ENCODE data around the gene WDFY2.

Gene WDFY2

GRCh38 chr13:51595416-51595815, 11.2 kb downstream of the WDFY2 start:
- TF ChIP-seq JUND (IDR thresholded peaks at IDR 0.05; ENCODE audit: low read depth) = no peak
- in situ Hi-C loops (cut with HindIII; ENCODE audit: low pct_unique_long_range_greater_than_20kb, low sequenced_read_pairs) = no loop called here
- no peak for DNase-seq (ENCODE audit: low read depth in 1 of 2, low spot score in 1 of 2)

GRCh38 chr13:51596541-51596940, 12.3 kb downstream of the WDFY2 start:
- in situ Hi-C loops (cut with HindIII; ENCODE audit: low pct_unique_long_range_greater_than_20kb, low sequenced_read_pairs) = no loop called here
- TF ChIP-seq JUND (IDR thresholded peaks at IDR 0.05; ENCODE audit: low read depth) = no peak
- DNase-seq (ENCODE audit: low read depth in 1 of 2, low spot score in 1 of 2) = no peak

DNA sequence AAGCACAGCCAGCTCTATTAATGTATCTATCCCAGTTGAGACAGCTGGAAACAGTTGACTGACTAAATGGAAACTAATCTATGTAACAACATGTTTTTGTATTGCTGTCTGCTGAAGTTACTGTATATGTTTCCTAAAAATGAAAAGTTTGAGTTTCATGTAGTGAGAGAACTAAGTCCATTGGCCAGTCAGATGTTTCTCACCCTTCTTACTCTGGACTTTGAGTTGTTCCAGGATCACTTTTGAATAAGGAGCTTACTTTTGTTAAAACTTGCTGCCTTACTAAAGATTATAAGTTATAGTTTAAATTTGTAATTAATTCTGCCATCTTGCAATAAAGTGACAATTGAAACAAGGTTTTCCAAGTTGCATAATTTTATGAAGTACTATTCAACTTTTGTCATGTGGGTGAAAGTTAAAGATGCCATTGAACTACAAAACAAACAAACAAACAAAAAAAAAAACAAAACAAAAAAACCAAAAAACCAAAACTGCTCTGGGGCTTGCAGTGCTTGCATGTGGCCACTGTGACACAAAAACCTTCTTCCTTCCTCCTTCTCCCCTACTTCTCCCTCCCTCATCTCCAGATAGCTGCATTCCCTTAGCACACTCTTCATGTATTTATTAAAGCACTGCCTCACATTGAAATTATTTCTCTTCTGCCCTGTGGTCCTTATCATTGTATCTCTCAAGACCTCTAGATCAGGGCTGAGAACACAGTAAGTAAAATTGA, 15.3 kb downstream of the WDFY2 start:
- no peak for DNase-seq (ENCODE audit: low read depth in 1 of 2, low spot score in 1 of 2)
- TF ChIP-seq JUND (IDR thresholded peaks at IDR 0.05; ENCODE audit: low read depth) = no peak
- in situ Hi-C loops (cut with HindIII; ENCODE audit: low pct_unique_long_range_greater_than_20kb, low sequenced_read_pairs) = no loop called here

DNA sequence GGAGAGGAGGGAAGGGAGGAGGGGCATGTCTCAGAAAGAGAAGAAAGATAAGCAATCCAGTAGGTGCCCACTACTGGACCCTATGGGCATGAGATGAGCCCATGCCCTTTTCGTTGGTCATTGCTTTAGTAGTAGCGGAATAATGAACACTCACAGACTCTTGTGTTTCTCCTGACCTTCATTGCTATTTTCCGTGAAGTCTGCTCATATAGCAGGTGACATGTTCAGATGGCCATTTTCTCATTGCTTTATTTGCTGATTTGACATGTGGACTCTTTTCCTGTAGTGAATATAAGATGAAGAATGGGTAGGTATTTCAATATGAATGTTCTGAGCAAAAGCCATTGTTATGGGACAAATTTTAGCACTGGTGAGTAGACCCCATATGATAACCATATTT, 16.4 kb downstream of the WDFY2 start:
- in situ Hi-C loops (cut with HindIII; ENCODE audit: low pct_unique_long_range_greater_than_20kb, low sequenced_read_pairs) = no loop called here
- DNase-seq (ENCODE audit: low read depth in 1 of 2, low spot score in 1 of 2) = no peak
- no peak for TF ChIP-seq JUND (IDR thresholded peaks at IDR 0.05; ENCODE audit: low read depth)

DNA sequence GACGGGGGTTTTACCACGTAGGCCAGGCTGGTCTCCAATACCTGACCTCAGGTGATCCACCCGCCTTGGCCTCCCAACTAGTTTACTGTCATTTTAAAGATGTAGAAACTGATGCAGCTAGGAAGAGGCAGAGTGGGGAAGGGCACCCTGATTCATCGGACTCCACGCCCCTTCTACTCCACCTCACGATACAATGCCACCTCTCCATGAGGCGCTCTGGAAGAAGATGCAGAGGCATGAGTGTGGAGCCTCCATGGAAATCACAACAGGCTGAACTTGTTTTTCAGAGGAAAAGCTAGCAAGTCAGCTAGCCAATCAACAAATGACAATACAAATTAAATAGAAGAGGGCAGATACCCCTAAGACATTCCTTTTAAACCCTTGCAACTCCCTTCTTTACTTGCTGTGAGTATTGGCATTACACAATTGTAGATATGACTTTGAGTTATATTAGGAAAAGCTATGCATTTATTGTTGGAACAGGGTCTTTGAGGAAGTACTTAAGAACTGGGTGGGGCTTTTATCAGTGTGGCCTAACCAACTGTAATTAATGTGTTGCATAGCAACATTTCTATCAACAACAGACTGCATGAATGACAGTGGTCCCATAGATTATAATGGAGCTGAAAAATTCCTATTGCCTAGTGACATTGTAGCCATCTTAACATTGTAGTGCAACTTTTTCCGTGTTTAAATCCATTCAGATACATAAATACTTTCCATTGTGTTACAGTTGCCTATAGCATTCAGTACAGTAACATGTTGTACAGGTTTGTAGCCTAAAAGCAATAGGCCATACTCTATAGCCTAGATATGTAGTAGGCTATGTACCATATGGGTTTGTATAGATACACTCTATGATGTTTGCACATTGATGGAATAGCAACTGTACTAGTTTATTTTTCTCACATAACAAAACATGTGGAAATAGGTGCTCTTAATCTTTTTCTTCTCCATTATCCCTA, 17.6 kb downstream of the WDFY2 start:
- in situ Hi-C loops (cut with HindIII; ENCODE audit: low pct_unique_long_range_greater_than_20kb, low sequenced_read_pairs) = no loop called here
- TF ChIP-seq JUND (IDR thresholded peaks at IDR 0.05; ENCODE audit: low read depth) = no peak

GRCh38 chr13:51603716-51604115, 19.5 kb downstream of the WDFY2 start:
- no peak for DNase-seq (ENCODE audit: low read depth in 1 of 2, low spot score in 1 of 2)

More for the DNA sequence above, 17.6 kb downstream of the WDFY2 start:
- no peak for DNase-seq (ENCODE audit: low read depth in 1 of 2, low spot score in 1 of 2)

DNA sequence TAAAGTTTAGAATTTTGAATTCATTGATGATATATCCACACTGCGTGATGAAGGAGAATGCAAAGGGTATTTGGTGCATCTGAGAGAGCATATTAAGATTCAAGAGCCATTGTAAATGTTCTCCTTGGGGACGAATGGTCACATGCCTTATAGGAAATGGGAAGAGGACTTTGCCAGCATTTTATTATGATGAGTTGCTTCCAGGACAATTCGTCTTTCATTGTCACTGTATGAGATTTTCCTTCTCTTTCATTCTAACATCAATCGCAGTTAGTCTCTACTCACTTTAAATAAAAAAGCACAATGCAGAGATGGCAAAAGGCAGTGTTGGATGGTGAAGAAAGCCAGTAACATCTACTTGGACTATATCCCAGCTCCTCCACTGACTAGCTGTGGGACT, 21.4 kb downstream of the WDFY2 start:
- no peak for DNase-seq (ENCODE audit: low read depth in 1 of 2, low spot score in 1 of 2)
- TF ChIP-seq JUND (IDR thresholded peaks at IDR 0.05; ENCODE audit: low read depth) = no peak
- in situ Hi-C loops (cut with HindIII; ENCODE audit: low pct_unique_long_range_greater_than_20kb, low sequenced_read_pairs) = no loop called here

More at GRCh38 chr13:51603716-51604115, 19.5 kb downstream of the WDFY2 start:
- no peak for TF ChIP-seq JUND (IDR thresholded peaks at IDR 0.05; ENCODE audit: low read depth)
- in situ Hi-C loops (cut with HindIII; ENCODE audit: low pct_unique_long_range_greater_than_20kb, low sequenced_read_pairs) = no loop called here

- no peak for TF ChIP-seq JUND (IDR thresholded peaks at IDR 0.05; ENCODE audit: low read depth)
- no peak for DNase-seq (ENCODE audit: low read depth in 1 of 2, low spot score in 1 of 2)
- in situ Hi-C loops (cut with HindIII; ENCODE audit: low pct_unique_long_range_greater_than_20kb, low sequenced_read_pairs) = no loop called here
These were observed 22.9 kb downstream of the WDFY2 start for GRCh38 chr13:51607165-51607564.

- in situ Hi-C loops (cut with HindIII; ENCODE audit: low pct_unique_long_range_greater_than_20kb, low sequenced_read_pairs) = no loop called here
- TF ChIP-seq JUND (IDR thresholded peaks at IDR 0.05; ENCODE audit: low read depth) = no peak
- DNase-seq (ENCODE audit: low read depth in 1 of 2, low spot score in 1 of 2) = no peak
These were observed 24.7 kb downstream of the WDFY2 start for GRCh38 chr13:51608857-51609406.

- in situ Hi-C loops (cut with HindIII; ENCODE audit: low pct_unique_long_range_greater_than_20kb, low sequenced_read_pairs) = no loop called here
- DNase-seq (ENCODE audit: low read depth in 1 of 2, low spot score in 1 of 2) = no peak
- TF ChIP-seq JUND (IDR thresholded peaks at IDR 0.05; ENCODE audit: low read depth) = no peak
These were observed 28.6 kb downstream of the WDFY2 start for GRCh38 chr13:51612867-51613266.

- TF ChIP-seq JUND (IDR thresholded peaks at IDR 0.05; ENCODE audit: low read depth) = no peak
- no peak for DNase-seq (ENCODE audit: low read depth in 1 of 2, low spot score in 1 of 2)
- in situ Hi-C loops (cut with HindIII; ENCODE audit: low pct_unique_long_range_greater_than_20kb, low sequenced_read_pairs) = no loop called here
These were observed 29.3 kb downstream of the WDFY2 start for GRCh38 chr13:51613535-51613934.

- no peak for DNase-seq (ENCODE audit: low read depth in 1 of 2, low spot score in 1 of 2)
- in situ Hi-C loops (cut with HindIII; ENCODE audit: low pct_unique_long_range_greater_than_20kb, low sequenced_read_pairs) = no loop called here
- TF ChIP-seq JUND (IDR thresholded peaks at IDR 0.05; ENCODE audit: low read depth) = no peak
These were observed 30.1 kb downstream of the WDFY2 start for GRCh38 chr13:51614350-51614786.

DNA sequence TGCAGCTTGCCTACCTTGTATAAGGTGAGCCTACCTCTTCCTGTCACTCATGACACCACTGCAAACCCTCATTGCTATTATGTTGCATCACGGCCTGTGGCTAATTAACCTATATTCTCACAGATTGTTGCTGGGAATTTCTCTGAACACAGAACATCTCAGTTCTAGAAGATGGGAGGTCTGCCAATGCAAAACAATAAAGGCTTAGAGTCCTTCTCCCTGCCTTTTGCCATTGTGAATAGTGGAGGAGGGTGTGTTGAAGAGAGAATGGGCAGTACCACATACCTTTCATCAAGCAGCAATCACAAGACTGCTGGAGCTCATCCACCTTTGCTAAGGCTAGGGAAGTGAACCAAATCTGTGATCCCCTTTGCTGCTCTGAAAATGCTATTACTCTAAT, 34.4 kb downstream of the WDFY2 start:
- no peak for DNase-seq (ENCODE audit: low read depth in 1 of 2, low spot score in 1 of 2)
- no peak for TF ChIP-seq JUND (IDR thresholded peaks at IDR 0.05; ENCODE audit: low read depth)
- in situ Hi-C loops (cut with HindIII; ENCODE audit: low pct_unique_long_range_greater_than_20kb, low sequenced_read_pairs) = no loop called here

Measured in T47D (cell line).